SK-N-MC (cell line): ENCODE measurements around the gene INS.

ENCODE experiments used
- DNase-seq: peaks from one replicate; pipeline ENCODE4 v3.0.0-alpha.2; 2011; ENCODE audit warnings: low read depth, low spot score
- H3K27ac ChIP-seq: fragments of 200-600 bp; sonication (generic); 2 replicates; pipeline ENCODE4 v1.5.1; 2016; ENCODE audit warnings: mixed run types
- H3K36me3 ChIP-seq: fragments of 200-600 bp; sonication (generic); 2 replicates; pipeline ENCODE4 v1.6.1; 2017; ENCODE audit warnings: antibody characterized with exemption, low read length, mixed read lengths; ENCODE audit not compliant: insufficient read depth
- H3K4me3 ChIP-seq: fragments of 200-600 bp; sonication (generic); 2 replicates; pipeline ENCODE4 v1.5.1; 2016
- H3K9ac ChIP-seq: fragments of 200-600 bp; sonication (generic); 2 replicates; pipeline ENCODE4 v1.8.0; 2017; ENCODE audit warnings: mixed run types, mixed read lengths; ENCODE audit not compliant: insufficient read length
- H3K9me3 ChIP-seq: fragments of 200-600 bp; sonication (generic); 2 replicates; pipeline ENCODE4 v1.6.1; 2017; ENCODE audit warnings: low read depth, mild to moderate bottlenecking, antibody characterized with exemption, low read length, moderate library complexity, mixed read lengths
- EZH2 ChIP-seq: fragments of 200-600 bp; sonication (generic); IDR thresholded peaks from one replicate; pipeline ENCODE4 v1.6.1; 2017; ENCODE audit warnings: antibody characterized with exemption
- FOXP2 ChIP-seq: optimal IDR thresholded peaks from 2 replicates; pipeline ENCODE3; 2011; ENCODE audit warnings: mild to moderate bottlenecking, moderate library complexity; ENCODE audit not compliant: insufficient read depth; ENCODE audit errors: extremely low read length, control extremely low read depth
- POLR2AphosphoS5 ChIP-seq: IDR thresholded peaks from 2 replicates; pipeline ENCODE4 v1.6.1; 2012; ENCODE audit warnings: mild to moderate bottlenecking, low read depth, low read length, borderline replicate concordance

INS gene

DNA sequence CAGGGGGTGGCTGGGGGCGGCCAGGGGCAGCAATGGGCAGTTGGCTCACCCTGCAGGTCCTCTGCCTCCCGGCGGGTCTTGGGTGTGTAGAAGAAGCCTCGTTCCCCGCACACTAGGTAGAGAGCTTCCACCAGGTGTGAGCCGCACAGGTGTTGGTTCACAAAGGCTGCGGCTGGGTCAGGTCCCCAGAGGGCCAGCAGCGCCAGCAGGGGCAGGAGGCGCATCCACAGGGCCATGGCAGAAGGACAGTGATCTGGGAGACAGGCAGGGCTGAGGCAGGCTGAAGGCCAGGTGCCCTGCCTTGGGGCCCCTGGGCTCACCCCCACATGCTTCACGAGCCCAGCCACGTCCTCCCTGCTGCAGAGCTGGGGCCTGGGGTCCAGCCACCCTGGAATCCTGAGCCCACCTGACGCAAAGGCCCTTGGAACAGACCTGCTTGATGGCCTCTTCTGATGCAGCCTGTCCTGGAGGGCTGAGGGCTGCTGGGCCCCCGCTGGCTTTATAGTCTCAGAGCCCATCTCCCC, at the start of gene INS:
Gene INS (minus strand): TSS at position 474 of the 524 bp plus-strand sequence. CDS start 238 bp downstream, at position 236.
- Histone ChIP-seq H3K27ac (no peak within 1 kb of the TSS), H3K36me3 (no peaks in the 10 kb centered on the region), H3K9ac (no peak within 1 kb of the TSS), H3K9me3 (no peaks in the 10 kb centered on the region), H3K4me3 (no peak within 1 kb of the TSS)
- TF ChIP-seq FOXP2 (no peak), POLR2AphosphoS5 (no peak), EZH2 (no peak)
- no peak for DNase-seq

DNA sequence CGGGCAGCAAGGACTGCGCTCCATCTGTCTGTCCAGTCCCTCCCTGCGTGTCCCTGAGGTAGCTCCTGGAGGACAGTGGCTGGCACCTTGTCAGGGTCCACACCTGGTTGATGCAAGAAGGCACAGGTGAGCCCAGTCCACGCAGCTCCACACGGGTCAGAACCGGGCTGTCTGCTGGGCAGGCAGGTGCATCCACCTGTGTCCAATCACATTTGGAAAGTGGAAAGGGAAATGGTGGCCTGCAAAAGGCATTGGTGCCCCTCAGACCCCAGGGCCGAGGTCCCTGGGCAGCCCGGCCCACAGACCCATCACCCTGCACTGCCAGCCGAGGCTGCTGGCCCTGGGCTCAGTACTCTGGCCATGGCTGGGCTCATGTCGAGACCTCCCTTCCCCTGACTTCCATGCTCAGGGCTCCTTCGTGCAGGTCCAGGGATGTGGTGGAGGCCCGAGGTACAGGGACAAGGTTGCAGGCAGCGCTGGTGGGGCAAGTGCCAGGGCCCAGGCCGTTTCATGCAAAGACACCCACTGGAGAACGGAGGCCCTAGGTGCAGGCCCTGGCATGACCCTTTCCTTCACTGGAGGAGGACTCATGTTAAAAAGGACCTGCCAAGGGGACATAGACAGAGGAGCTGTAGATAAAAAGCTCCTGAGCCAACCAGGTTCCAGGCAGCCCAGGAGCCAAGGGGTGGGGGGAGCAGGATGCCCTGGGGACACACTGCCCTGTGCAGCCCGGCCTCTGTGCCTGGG, 49.5 kb upstream of the INS start:
- Histone ChIP-seq H3K9ac (no peak overlapping the region), H3K36me3 (no peaks in the 10 kb centered on the region), H3K27ac (no peak overlapping the region), H3K4me3 (no peak overlapping the region), H3K9me3 (no peaks in the 10 kb centered on the region)
- DNase-seq: no peak
- TF ChIP-seq POLR2AphosphoS5 (no peak), FOXP2 (no peak), EZH2 (no peak)

DNA sequence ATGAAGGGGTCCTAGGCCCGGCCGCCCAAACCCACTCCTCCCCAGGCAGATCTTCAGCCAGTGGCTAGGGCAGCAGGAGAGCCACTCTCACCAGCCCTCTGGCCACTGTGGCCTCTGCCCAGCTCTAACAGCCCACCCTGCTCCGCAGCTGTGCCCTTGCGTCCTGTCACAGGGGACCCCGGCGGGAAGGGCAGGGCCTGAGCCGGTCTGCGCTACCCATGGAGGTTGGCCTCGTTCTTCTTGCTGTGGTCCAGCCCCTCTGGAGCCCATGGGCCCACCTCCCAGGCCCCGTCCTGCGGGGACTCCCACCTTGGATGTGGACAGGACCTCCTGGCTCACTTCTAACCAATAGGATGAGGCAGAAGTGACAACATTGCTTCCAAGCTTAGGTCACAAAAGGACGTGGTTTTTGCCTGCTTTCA, 48.9 kb upstream of the INS start:
- H3K9ac ChIP-seq: no peak overlapping the region
- no peaks in the 10 kb centered on the region for H3K36me3 ChIP-seq
- no peak overlapping the region for H3K27ac ChIP-seq
- no peaks in the 10 kb centered on the region for H3K9me3 ChIP-seq
- H3K4me3 ChIP-seq: no peak overlapping the region
- TF ChIP-seq POLR2AphosphoS5 (no peak), EZH2 (no peak), FOXP2 (no peak)
- no peak for DNase-seq

DNA sequence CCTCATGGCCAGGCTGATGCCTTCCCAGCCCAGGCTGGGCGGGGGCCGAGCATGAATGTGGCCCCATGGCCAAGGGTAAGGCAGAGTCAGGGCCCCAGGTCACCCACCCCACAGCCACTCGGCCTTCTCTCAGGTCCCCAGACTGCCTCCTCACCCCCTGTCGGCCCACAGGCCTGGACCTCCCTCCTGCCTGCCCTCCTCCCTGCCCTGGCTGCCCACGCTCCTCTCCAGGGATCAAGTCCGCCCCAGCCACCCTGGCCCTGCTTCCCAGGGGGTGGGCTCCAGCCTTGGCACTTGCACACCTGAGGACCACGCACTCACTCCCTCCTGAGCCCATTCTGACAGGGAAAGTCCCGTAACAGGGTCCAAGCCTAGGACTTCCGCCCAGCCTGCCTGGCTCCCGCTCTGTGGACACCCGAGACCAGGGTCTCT, 48.4 kb upstream of the INS start:
- Histone ChIP-seq H3K36me3 (no peaks in the 10 kb centered on the region), H3K4me3 (no peak overlapping the region), H3K27ac (no peak overlapping the region), H3K9me3 (no peaks in the 10 kb centered on the region), H3K9ac (no peak overlapping the region)
- no peak for DNase-seq
- no peak for TF ChIP-seq FOXP2
- TF ChIP-seq POLR2AphosphoS5: no peak
- no peak for TF ChIP-seq EZH2

DNA sequence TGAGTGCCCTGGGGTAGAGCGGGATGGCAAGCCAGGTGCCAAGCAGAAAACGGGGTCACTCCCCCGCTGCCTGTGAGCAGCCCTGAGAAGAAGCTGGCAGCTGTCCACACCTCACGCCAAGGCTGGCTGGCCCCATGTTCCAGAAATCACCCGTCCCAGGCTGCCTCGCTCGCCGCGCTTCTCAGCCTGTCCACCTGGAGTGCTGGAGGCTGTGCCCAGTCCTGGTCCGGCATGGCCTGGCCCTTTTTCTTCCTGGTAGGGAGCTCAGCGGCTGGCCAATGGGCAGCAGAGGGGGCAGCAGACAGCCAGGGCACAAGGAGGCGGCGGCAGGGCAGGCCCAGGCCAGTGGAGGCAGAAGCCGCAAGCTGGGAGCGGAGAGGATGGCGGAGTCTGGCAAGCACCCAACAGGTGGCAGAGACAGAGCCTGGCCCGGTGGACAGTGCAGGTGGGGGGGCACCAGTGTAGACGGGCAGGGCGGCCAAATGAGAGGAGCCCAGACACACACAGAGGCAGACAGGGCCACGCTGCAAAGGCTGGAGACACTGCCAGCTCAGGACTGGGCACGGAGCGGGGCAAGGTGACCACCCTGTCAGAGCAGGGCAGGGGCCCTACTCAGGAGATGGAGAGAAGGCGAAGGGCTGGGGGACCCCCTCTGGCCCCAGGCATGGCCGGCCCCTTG, 47.8 kb upstream of the INS start:
- TF ChIP-seq EZH2 (no peak), FOXP2 (no peak), POLR2AphosphoS5 (no peak)
- H3K9ac ChIP-seq: no peak overlapping the region
- H3K9me3 ChIP-seq: no peaks in the 10 kb centered on the region
- DNase-seq: no peak
- no peaks in the 10 kb centered on the region for H3K36me3 ChIP-seq
- no peak overlapping the region for H3K27ac ChIP-seq
- H3K4me3 ChIP-seq: no peak overlapping the region

DNA sequence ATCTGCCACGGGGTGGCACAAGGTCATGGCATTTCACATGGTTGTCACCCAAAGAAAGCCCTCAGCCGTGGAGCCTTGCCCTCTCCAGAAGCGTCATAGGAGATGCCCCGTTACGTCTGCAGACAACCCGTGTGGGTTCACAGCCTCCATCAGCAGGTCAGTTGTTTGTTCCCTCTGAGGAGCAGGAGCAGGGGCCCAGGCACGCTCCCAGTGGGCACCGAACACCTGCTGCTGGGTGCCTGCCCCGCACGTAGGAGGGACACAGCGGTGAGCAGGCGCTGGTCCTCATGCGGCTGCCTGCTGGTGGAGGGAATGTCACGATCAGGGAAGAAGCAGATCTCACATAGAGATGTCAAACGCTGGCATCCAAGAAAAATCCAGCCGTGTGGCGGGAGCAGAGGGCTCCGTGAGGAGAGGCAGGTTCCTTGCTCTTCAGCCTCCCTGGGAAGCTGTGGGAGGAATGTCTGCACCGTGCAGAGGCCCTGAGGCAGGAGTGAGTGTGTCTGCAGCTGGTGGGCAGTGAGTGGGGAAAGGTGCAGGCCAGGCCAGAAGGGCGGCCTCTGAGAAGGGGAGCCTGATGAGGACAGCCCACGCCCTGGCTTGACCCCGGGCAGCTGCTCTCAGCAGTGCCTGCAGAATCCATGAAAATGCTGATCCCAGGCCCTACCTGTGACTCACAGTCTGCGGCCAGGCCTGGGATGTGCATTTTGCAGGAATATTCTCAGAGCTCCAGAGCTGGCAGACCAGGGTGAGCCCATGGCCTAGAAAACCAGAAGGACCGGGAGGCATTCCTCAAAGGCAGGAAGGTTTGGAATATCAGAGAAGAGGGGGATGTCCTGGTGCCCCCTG, 47.0 kb upstream of the INS start:
- DNase-seq: no peak
- H3K4me3 ChIP-seq: no peak overlapping the region
- no peak for TF ChIP-seq EZH2
- no peak for TF ChIP-seq POLR2AphosphoS5
- no peak for TF ChIP-seq FOXP2
- no peaks in the 10 kb centered on the region for H3K36me3 ChIP-seq
- H3K9me3 ChIP-seq: no peaks in the 10 kb centered on the region
- no peak overlapping the region for H3K9ac ChIP-seq
- no peak overlapping the region for H3K27ac ChIP-seq

DNA sequence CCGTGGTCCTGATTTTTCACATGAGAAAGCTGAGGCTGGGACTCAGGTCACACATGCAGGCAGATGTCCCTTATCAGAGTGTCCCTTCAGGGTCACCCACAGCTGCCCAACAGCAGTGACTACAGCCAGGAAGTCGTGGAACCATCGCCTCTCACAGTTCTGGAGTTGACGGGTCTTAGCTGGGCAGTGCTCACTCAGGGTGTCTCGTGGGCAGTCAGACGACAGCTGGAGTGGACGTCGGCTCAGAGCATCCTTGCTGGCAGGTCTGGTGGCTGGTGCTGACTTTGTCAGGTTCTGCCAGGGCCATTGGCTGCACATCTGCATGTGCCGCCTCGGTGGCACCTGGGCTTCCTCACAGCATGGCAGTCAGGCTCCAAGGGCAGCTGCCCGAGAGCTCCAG, 46.2 kb upstream of the INS start:
- H3K27ac ChIP-seq: no peak overlapping the region
- H3K36me3 ChIP-seq: no peaks in the 10 kb centered on the region
- H3K9me3 ChIP-seq: no peaks in the 10 kb centered on the region
- no peak for DNase-seq
- TF ChIP-seq POLR2AphosphoS5 (no peak), FOXP2 (no peak), EZH2 (no peak)
- H3K4me3 ChIP-seq: no peak overlapping the region
- H3K9ac ChIP-seq: no peak overlapping the region
